WTC11 (cell line): Measurements from ENCODE around the gene PLEKHO2. TPM values are rescaled to one million over a fixed set of nuclear protein-coding genes. Genes with fewer than 3 reads are reported as not detected.
"Not testable (repeated sequence)": the region's sequence is repeated elsewhere in the genome, so short reads cannot be mapped to it uniquely, and the experiment has no call there.

Experiments
- ATAC-seq: fragments of 200-7000 bp; cut with Tn5 transposase; 2 replicates; pipeline ENCODE4 v1.10.0; 2021; ENCODE audit warnings: mild to moderate bottlenecking, moderate library complexity
- CTCF ChIA-PET: fragments of 300-600 bp; sonication (Branson Sonifier 250); formaldehyde crosslinking; loops from one replicate; lab custom pipeline; 2021; ENCODE audit warnings: antibody characterized with exemption; lab: Charles Lee
- POLR2A ChIA-PET: fragments of 350-600 bp; sonication (Branson Sonifier 250); formaldehyde crosslinking; loops from one replicate; lab custom pipeline; 2021; ENCODE audit warnings: antibody characterized with exemption; lab: Charles Lee
- DNase-seq: peaks from one replicate; pipeline ENCODE4 v3.0.0; 2021; ENCODE audit warnings: low spot score
- H3K27ac Mint-ChIP-seq: 2 replicates; pipeline ENCODE4 v1.8.0; 2021; ENCODE audit warnings: mixed read lengths
- H3K27me3 Mint-ChIP-seq: 2 replicates; pipeline ENCODE4 v1.8.0; 2021; ENCODE audit warnings: low read depth, mild to moderate bottlenecking, moderate library complexity, mixed read lengths
- H3K36me3 Mint-ChIP-seq: 2 replicates; pipeline ENCODE4 v1.8.0; 2021; ENCODE audit warnings: mixed read lengths
- H3K4me1 Mint-ChIP-seq: 2 replicates; pipeline ENCODE4 v1.8.0; 2022; ENCODE audit warnings: mixed read lengths
- H3K4me3 Mint-ChIP-seq: 2 replicates; pipeline ENCODE4 v1.8.0; 2021; ENCODE audit warnings: mild to moderate bottlenecking, moderate library complexity, mixed read lengths
- H3K9me3 Mint-ChIP-seq: 2 replicates; pipeline ENCODE4 v1.8.0; 2021; ENCODE audit warnings: mixed read lengths
- ATF1 ChIP-seq: sonication (generic); formaldehyde crosslinking; IDR thresholded peaks from 2 replicates; pipeline ENCODE4 v1.8.1; 2023; ENCODE audit warnings: mild to moderate bottlenecking, moderate library complexity, missing genetic modification reagents
- E2F1 ChIP-seq: sonication (generic); formaldehyde crosslinking; IDR thresholded peaks from 2 replicates; pipeline ENCODE4 v1.8.0; 2022; ENCODE audit warnings: mild to moderate bottlenecking, missing genetic modification reagents
- E2F4 ChIP-seq: sonication (generic); formaldehyde crosslinking; IDR thresholded peaks from 2 replicates; pipeline ENCODE4 v1.8.1; 2022; ENCODE audit warnings: low read depth, mild to moderate bottlenecking, moderate library complexity, missing genetic modification reagents, borderline replicate concordance
- HMGXB4 ChIP-seq: sonication (generic); formaldehyde crosslinking; IDR thresholded peaks from 2 replicates; pipeline ENCODE4 v1.8.1; 2023; ENCODE audit warnings: mild to moderate bottlenecking, moderate library complexity, missing genetic modification reagents
- MAX ChIP-seq: sonication (generic); formaldehyde crosslinking; IDR thresholded peaks from 2 replicates; pipeline ENCODE4 v1.8.0; 2022; ENCODE audit warnings: mild to moderate bottlenecking, missing genetic modification reagents
- MLX ChIP-seq: sonication (generic); formaldehyde crosslinking; IDR thresholded peaks from 2 replicates; pipeline ENCODE4 v1.8.1; 2023; ENCODE audit warnings: mild to moderate bottlenecking, missing genetic modification reagents, moderate library complexity
- NFYB ChIP-seq: sonication (generic); formaldehyde crosslinking; conservative IDR thresholded peaks from 2 replicates; pipeline ENCODE4 v1.8.0; 2022; ENCODE audit warnings: low read depth, missing genetic modification reagents
- PRRX2 ChIP-seq: fragments of 250-450 bp; sonication (Bioruptor Pico); IDR thresholded peaks from 2 replicates; pipeline ENCODE4 v1.8.0; 2021; ENCODE audit warnings: mild to moderate bottlenecking
- STAT6 ChIP-seq: sonication (generic); formaldehyde crosslinking; conservative IDR thresholded peaks from 2 replicates; pipeline ENCODE4 v1.8.1; 2023; ENCODE audit warnings: mild to moderate bottlenecking, low read depth, missing genetic modification reagents, moderate library complexity
- TCF7 ChIP-seq: sonication (generic); formaldehyde crosslinking; IDR thresholded peaks from 2 replicates; pipeline ENCODE4 v1.8.0; 2022; ENCODE audit warnings: mild to moderate bottlenecking, low read depth, missing genetic modification reagents, moderate library complexity
- ZMAT4 ChIP-seq: fragments of 250-450 bp; sonication (Bioruptor Pico); IDR thresholded peaks from 2 replicates; pipeline ENCODE4 v1.9.0; 2021; ENCODE audit warnings: mild to moderate bottlenecking
- ZNF121 ChIP-seq: sonication (generic); formaldehyde crosslinking; IDR thresholded peaks from 2 replicates; pipeline ENCODE4 v1.8.0; 2023; ENCODE audit warnings: missing genetic modification reagents
- ZNF281 ChIP-seq: sonication (generic); formaldehyde crosslinking; IDR thresholded peaks from 2 replicates; pipeline ENCODE4 v1.8.0; 2023; ENCODE audit warnings: mild to moderate bottlenecking, missing genetic modification reagents
- total RNA-seq: library from RNA; stranded (reverse); gene quantifications from 3 replicates; pipeline ENCODE4 v1.2.3, GENCODE V29; 2021

Gene PLEKHO2
- total RNA-seq, 1 experiment from 2014 or later: 22.1 TPM

GRCh38 chr15:64792282-64792681, 49.4 kb upstream of the PLEKHO2 start (continued):
- TF ChIP-seq MLX: no peak
- no peak for TF ChIP-seq E2F1 (CRISPR knock-in tag)

GRCh38 chr15:64795299-64795698, 46.4 kb upstream of the PLEKHO2 start:
- H3K27ac Mint-ChIP-seq, DNase-seq, H3K36me3 Mint-ChIP-seq, POLR2A ChIA-PET, H3K9me3 Mint-ChIP-seq, H3K27me3 Mint-ChIP-seq, CTCF ChIA-PET, ATAC-seq, H3K4me3 Mint-ChIP-seq, H3K4me1 Mint-ChIP-seq: not testable (repeated sequence)

GRCh38 chr15:64795921-64796320, 45.8 kb upstream of the PLEKHO2 start:
- CTCF ChIA-PET: interaction anchor here (0.9 kb wide), 1 partner anchor 96 kb away, joined by 3 read pairs; no protein-coding TSS in a partner anchor
- H3K36me3 Mint-ChIP-seq: not testable (repeated sequence)

GRCh38 chr15:64798905-64799304, 42.8 kb upstream of the PLEKHO2 start:
- POLR2A ChIA-PET, DNase-seq, H3K4me1 Mint-ChIP-seq, CTCF ChIA-PET, H3K27me3 Mint-ChIP-seq, H3K4me3 Mint-ChIP-seq, H3K27ac Mint-ChIP-seq, ATAC-seq, H3K9me3 Mint-ChIP-seq: not testable (repeated sequence)
- H3K36me3 Mint-ChIP-seq: peaks cover 15% of the 10 kb centered on the region

More at GRCh38 chr15:64795921-64796320, 45.8 kb upstream of the PLEKHO2 start:
- H3K9me3 Mint-ChIP-seq, H3K4me3 Mint-ChIP-seq, DNase-seq, H3K27me3 Mint-ChIP-seq, H3K27ac Mint-ChIP-seq, H3K4me1 Mint-ChIP-seq, ATAC-seq, POLR2A ChIA-PET: not testable (repeated sequence)

GRCh38 chr15:64800476-64800875, 41.2 kb upstream of the PLEKHO2 start:
- CTCF ChIA-PET: interaction anchor here (2.5 kb wide), 1 partner anchor 10 kb away, joined by 15 read pairs; no protein-coding TSS in a partner anchor

GRCh38 chr15:64803526-64803925, 38.2 kb upstream of the PLEKHO2 start:
- DNase-seq: no peak
- no peaks in the 10 kb centered on the region; the same call in 1 of the 2 replicates for H3K27me3 Mint-ChIP-seq
- no peak for ATAC-seq
- ChIA-PET POLR2A (interaction anchor here (0.6 kb wide), 1 partner anchor 530 kb away, joined by 4 read pairs; no protein-coding TSS in a partner anchor), CTCF (interaction anchor here (0.5 to 1.9 kb wide), 5 partner anchors 32 to 249 kb away, joined by 4 to 7 read pairs (median 4); no protein-coding TSS in a partner anchor)
- H3K36me3 Mint-ChIP-seq: peaks cover 19% of the 10 kb centered on the region
- H3K4me1 Mint-ChIP-seq: peaks cover 34% of the 10 kb centered on the region
- H3K4me3 Mint-ChIP-seq: no peak overlapping the region
- H3K9me3 Mint-ChIP-seq: peaks cover 6% of the 10 kb centered on the region
- no peak overlapping the region for H3K27ac Mint-ChIP-seq
- no peak for TF ChIP-seq E2F4 (CRISPR knock-in tag)
- TF ChIP-seq HMGXB4 (CRISPR knock-in tag): no peak
- no peak for TF ChIP-seq ZNF281 (CRISPR knock-in tag)
- TF ChIP-seq STAT6: no peak

More at GRCh38 chr15:64800476-64800875, 41.2 kb upstream of the PLEKHO2 start:
- Mint-ChIP-seq H3K27me3 (no peaks in the 10 kb centered on the region; the same call in 1 of the 2 replicates), H3K9me3 (peaks cover 6% of the 10 kb centered on the region), H3K4me3 (no peak overlapping the region), H3K4me1 (peaks cover 8% of the 10 kb centered on the region), H3K36me3 (peaks cover 19% of the 10 kb centered on the region), H3K27ac (no peak overlapping the region; the same call in 1 of the 2 replicates)
- POLR2A ChIA-PET: interaction anchor here (0.9 to 2.4 kb wide), 2 partner anchors 8 to 25 kb away, joined by 4 to 9 read pairs; partner anchors contain the start of gene PIF1
- TF ChIP-seq TCF7 (no peak), MAX (CRISPR knock-in tag) (no peak), ZMAT4 (CRISPR knock-in tag) (no peak), NFYB (CRISPR knock-in tag) (no peak), ZNF121 (CRISPR knock-in tag) (peak; percentile 88), ATF1 (CRISPR knock-in tag) (no peak), PRRX2 (CRISPR knock-in tag) (no peak)
- DNase-seq: no peak
- no peak for ATAC-seq
